IMR-90 (cell line): Measurements from ENCODE around the gene PPP1R3F. TPM values are rescaled to one million over a fixed set of nuclear protein-coding genes. Genes with fewer than 3 reads are reported as not detected.

Experiments used
- ATAC-seq: fragments of 200-7000 bp; cut with Tn5 transposase; 2 replicates; pipeline ENCODE4 v1.9.1; 2020; ENCODE audit warnings: low read depth, mild to moderate bottlenecking, moderate library complexity
- BruUV-seq: library from RNA; stranded (reverse); fragments of 400-500 nt; replicated peaks from 2 replicates; lab custom pipeline; 2021; lab: Mats Ljungman, UMichigan
- CTCF ChIA-PET: fragments of 300-600 bp; formaldehyde crosslinking; extraction: SDS; loops from one replicate; lab custom pipeline; 2021; ENCODE audit warnings: antibody characterized with exemption; lab: Yijun Ruan, JAX
- POLR2A ChIA-PET: fragments of 300-600 bp; sonication (Branson Sonifier 250); formaldehyde crosslinking; loops from one replicate; lab custom pipeline; 2022; ENCODE audit warnings: antibody characterized with exemption; ENCODE audit not compliant: unreplicated experiment; lab: Charles Lee
- DNase-seq: peaks from one replicate; pipeline ENCODE4 v3.0.0; 2013
- H2AFZ ChIP-seq: replicated peaks from 2 replicates; pipeline ENCODE3; 2013; ENCODE audit warnings: low read length, mild to moderate bottlenecking; ENCODE audit not compliant: poor library complexity
- H2AK5ac ChIP-seq: 2 replicates; pipeline ENCODE4 v1.6.1; 2013; ENCODE audit warnings: low read depth, low read length, inconsistent platforms
- H2AK9ac ChIP-seq: replicated peaks from 2 replicates; pipeline ENCODE3; 2013; ENCODE audit warnings: mild to moderate bottlenecking, low read depth, low read length, moderate library complexity; ENCODE audit not compliant: poor library complexity
- H2BK120ac ChIP-seq: 2 replicates; pipeline ENCODE4 v1.6.1; 2013; ENCODE audit warnings: low read depth, low read length, inconsistent platforms
- H2BK15ac ChIP-seq: 3 replicates; pipeline ENCODE4 v1.6.1; 2013; ENCODE audit warnings: low read depth, low read length, inconsistent platforms
- H2BK20ac ChIP-seq: 2 replicates; pipeline ENCODE4 v1.6.1; 2013; ENCODE audit warnings: low read depth, mild to moderate bottlenecking, inconsistent platforms, low read length, moderate library complexity
- H2BK5ac ChIP-seq: 2 replicates; pipeline ENCODE4 v1.6.1; 2013; ENCODE audit warnings: mild to moderate bottlenecking, low read depth, low read length, inconsistent platforms; ENCODE audit not compliant: poor library complexity, severe bottlenecking
- H3K14ac ChIP-seq: replicated peaks from 2 replicates; pipeline ENCODE4 v1.6.1; 2013; ENCODE audit warnings: low read depth, low read length, inconsistent platforms
- H3K18ac ChIP-seq: 2 replicates; pipeline ENCODE4 v1.6.1; 2013; ENCODE audit warnings: low read depth, low read length, control low read depth
- H3K23ac ChIP-seq: 2 replicates; pipeline ENCODE4 v1.6.1; 2013; ENCODE audit warnings: low read depth, low read length, inconsistent platforms
- H3K27ac ChIP-seq: 2 replicates; pipeline ENCODE4 v1.5.1; 2013; ENCODE audit warnings: mild to moderate bottlenecking, control low read depth, low read length; ENCODE audit not compliant: insufficient read depth
- H3K27me3 ChIP-seq: 2 replicates; pipeline ENCODE4 v1.6.1; 2013; ENCODE audit warnings: low read length; ENCODE audit not compliant: control insufficient read depth, insufficient read depth
- H3K36me3 ChIP-seq: 2 replicates; pipeline ENCODE4 v1.6.1; 2013; ENCODE audit warnings: low read length, mixed read lengths; ENCODE audit not compliant: control insufficient read depth, insufficient read depth
- H3K4ac ChIP-seq: 2 replicates; pipeline ENCODE4 v1.6.1; 2013; ENCODE audit warnings: low read depth, low read length, inconsistent platforms
- H3K4me1 ChIP-seq: 2 replicates; pipeline ENCODE4 v1.6.1; 2013; ENCODE audit warnings: low read length, mixed read lengths; ENCODE audit not compliant: control insufficient read depth, insufficient read depth
- H3K4me2 ChIP-seq: 2 replicates; pipeline ENCODE4 v1.6.1; 2013; ENCODE audit warnings: low read depth, mild to moderate bottlenecking, control low read depth, low read length, moderate library complexity
- H3K4me3 ChIP-seq: 2 replicates; pipeline ENCODE4 v1.5.1; 2013; ENCODE audit warnings: low read depth, mild to moderate bottlenecking, control low read depth, low read length, moderate library complexity; ENCODE audit not compliant: insufficient read depth
- H3K56ac ChIP-seq: 2 replicates; pipeline ENCODE4 v1.6.1; 2013; ENCODE audit warnings: low read length, inconsistent platforms; ENCODE audit not compliant: insufficient read depth; ENCODE audit errors: extremely low read depth
- H3K79me1 ChIP-seq, 2 experiments: 2 replicates each; pipeline ENCODE4 v1.6.1; 2013; ENCODE audit warnings: low read length in 2 of 2, inconsistent platforms in 1 of 2, low read depth in 1 of 2
- H3K9ac ChIP-seq: 2 replicates; pipeline ENCODE4 v1.6.1; 2013; ENCODE audit warnings: low read depth, low read length, control low read depth
- H3K9me1 ChIP-seq: 2 replicates; pipeline ENCODE4 v1.6.1; 2013; ENCODE audit warnings: low read length, inconsistent platforms; ENCODE audit not compliant: insufficient read depth
- H3K9me3 ChIP-seq: 2 replicates; pipeline ENCODE4 v1.6.1; 2013; ENCODE audit warnings: low read length; ENCODE audit not compliant: control insufficient read depth, insufficient read depth
- H4K20me1 ChIP-seq: 2 replicates; pipeline ENCODE4 v1.6.1; 2013; ENCODE audit warnings: low read length, inconsistent platforms; ENCODE audit not compliant: insufficient read depth
- H4K5ac ChIP-seq: 2 replicates; pipeline ENCODE4 v1.6.1; 2013; ENCODE audit warnings: mild to moderate bottlenecking, low read depth, low read length, control low read depth
- H4K8ac ChIP-seq, 2 experiments: 2 replicates each; pipeline ENCODE4 v1.6.1; 2013; ENCODE audit warnings: low read depth in 2 of 2, low read length in 2 of 2, control low read depth in 1 of 2, inconsistent platforms in 1 of 2
- H4K91ac ChIP-seq: 2 replicates; pipeline ENCODE4 v1.6.1; 2013; ENCODE audit warnings: low read depth, low read length, inconsistent platforms; ENCODE audit not compliant: insufficient read depth
- CHD1 ChIP-seq: IDR thresholded peaks from 2 replicates; pipeline ENCODE4 v1.6.1; 2012; ENCODE audit warnings: low read depth, low read length, improper control_type of control experiment
- CTCF ChIP-seq: conservative IDR thresholded peaks from 2 replicates; pipeline ENCODE4 v1.5.1; 2012; ENCODE audit warnings: mild to moderate bottlenecking, low read depth, low read length, improper control_type of control experiment
- ELK1 ChIP-seq: fragments of 150-350 bp; IDR thresholded peaks from 2 replicates; pipeline ENCODE4 v1.6.1; 2016; ENCODE audit warnings: low read depth, mild to moderate bottlenecking, low read length, moderate library complexity, borderline replicate concordance
- FOS ChIP-seq: fragments of 150-350 bp; IDR thresholded peaks from 2 replicates; pipeline ENCODE4 v1.6.1; 2016; ENCODE audit warnings: low read depth, low read length
- MAFK ChIP-seq: IDR thresholded peaks from 2 replicates; pipeline ENCODE4 v1.6.1; 2012; ENCODE audit warnings: low read depth, low read length, improper control_type of control experiment
- MAZ ChIP-seq: IDR thresholded peaks from 2 replicates; pipeline ENCODE4 v1.6.1; 2012; ENCODE audit warnings: low read depth, mild to moderate bottlenecking, low read length, improper control_type of control experiment, moderate library complexity, borderline replicate concordance
- MXI1 ChIP-seq: IDR thresholded peaks from 2 replicates; pipeline ENCODE4 v1.6.1; 2012; ENCODE audit warnings: low read depth, mild to moderate bottlenecking, low read length, moderate library complexity, borderline replicate concordance
- NFE2L2 ChIP-seq: fragments of 150-350 bp; IDR thresholded peaks from 2 replicates; pipeline ENCODE4 v1.6.1; 2016; ENCODE audit warnings: low read depth, mild to moderate bottlenecking, low read length
- POLR2A ChIP-seq: IDR thresholded peaks from 2 replicates; pipeline ENCODE4 v1.6.1; 2012; ENCODE audit warnings: mild to moderate bottlenecking, low read depth, low read length
- RCOR1 ChIP-seq: IDR thresholded peaks from 2 replicates; pipeline ENCODE4 v1.6.1; 2012; ENCODE audit warnings: mild to moderate bottlenecking, low read length, improper control_type of control experiment; ENCODE audit not compliant: insufficient replicate concordance
- RFX5 ChIP-seq: IDR thresholded peaks from 2 replicates; pipeline ENCODE4 v1.8.0; 2012; ENCODE audit warnings: low read depth, mild to moderate bottlenecking, low read length, moderate library complexity
- SMC3 ChIP-seq: fragments of 150-350 bp; IDR thresholded peaks from 2 replicates; pipeline ENCODE4 v1.6.1; 2016; ENCODE audit warnings: low read depth, mild to moderate bottlenecking, antibody characterized with exemption, low read length, moderate library complexity
- WGBS, 2 experiments: methylation state at CpG; one replicate each; pipeline versions ENCODE4 v1.1.5 to v1.1.7; 2013; ENCODE audit warnings: missing lambda C conversion rate in 2 of 2; ENCODE audit not compliant: insufficient read length in 1 of 2; ENCODE audit errors: extremely low coverage in 2 of 2; 5-methylcytosine and 5-hydroxymethylcytosine counted together
- dilution Hi-C: fragments of 300-500 bp; cut with HindIII; formaldehyde crosslinking; loops from one replicate; pipeline ENCODE4 v1.14.3; 2018; ENCODE audit warnings: low sequenced_read_pairs; ENCODE audit not compliant: unreplicated experiment
- in situ Hi-C: fragments of 300-500 bp; cut with MboI; formaldehyde crosslinking; loops from 3 replicates; pipeline ENCODE4 v1.14.3; 2019; ENCODE audit warnings: low sequenced_read_pairs, inconsistent platforms, mixed read lengths
- intact Hi-C: fragments of 100-400 bp; cut with micrococcal nuclease; formaldehyde crosslinking; loops from 2 replicates; pipeline ENCODE4 v1.10.0; 2022
- polyA plus RNA-seq, 3 experiments: library from polyadenylated mRNA; depleted of rRNA; stranded (reverse); fragments of >200 nt; gene quantifications; 2 replicates each; pipeline ENCODE4 v1.2.3, GENCODE V29; 2012; ENCODE audit warnings: low replicate concordance in 1 of 3
- total RNA-seq: library from RNA; depleted of rRNA; stranded (reverse); fragments of >200 nt; gene quantifications from 2 replicates; pipeline ENCODE4 v1.2.3, GENCODE V29; 2012
- TF ChIP-seq, protein P1 (sequence below): fragments of 150-350 bp; IDR thresholded peaks from 2 replicates; pipeline ENCODE4 v1.6.1; 2017; ENCODE audit warnings: mild to moderate bottlenecking, antibody characterized with exemption, low read length, low read depth

Gene PPP1R3F
- total and polyA plus RNA-seq, 2 of the 4 experiments (the other 2 are of a cell fraction), result 0.72 to 1.7 TPM

DNA sequence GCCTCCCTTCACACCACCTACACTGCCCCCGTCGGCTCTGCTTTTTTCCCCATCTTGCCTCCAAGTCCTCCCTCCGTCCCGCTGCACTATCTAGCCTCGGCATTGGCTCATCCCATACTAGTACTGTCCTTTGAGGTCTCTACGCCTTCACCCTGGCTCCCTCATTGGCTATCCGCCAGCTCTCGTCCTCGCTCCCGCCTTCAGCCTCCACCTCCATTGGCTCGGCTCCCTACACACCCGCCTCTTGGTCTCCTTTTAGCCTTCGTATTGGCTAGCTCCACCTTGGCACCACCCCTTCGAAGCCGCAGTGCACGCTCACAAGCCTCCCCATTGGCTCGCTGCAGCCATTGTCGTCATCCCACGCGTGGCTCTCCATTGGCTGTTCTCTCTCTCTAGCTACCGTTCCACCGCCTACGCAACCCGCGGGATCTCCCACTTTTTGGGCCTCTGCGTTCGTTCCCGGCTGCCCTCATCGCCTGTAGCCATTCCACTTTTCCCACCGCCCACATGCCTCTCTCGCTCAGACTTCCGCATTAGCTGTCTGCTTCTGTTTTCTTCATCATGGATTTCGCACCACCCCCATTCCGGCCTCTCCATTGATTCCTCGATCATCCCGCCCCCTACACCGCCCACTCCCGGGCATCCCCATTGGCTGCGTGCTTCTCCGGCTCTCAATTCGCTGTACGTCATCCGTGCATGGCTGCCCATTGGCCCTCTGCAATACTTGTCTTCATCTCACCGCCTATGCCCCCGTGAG, 405 bp upstream of the PPP1R3F start:
- Histone ChIP-seq H3K18ac (peak overlapping the region; percentile 95), H2AK9ac (peak overlapping the region; percentile 91), H3K36me3 (peaks cover 2% of the 10 kb centered on the region; the same call in 1 of the 2 replicates), H3K9ac (peak overlapping the region; percentile 86), H4K91ac (peak overlapping the region; percentile 94), H2BK15ac (peak overlapping the region; percentile 81; the same call in 1 of the 3 replicates), H3K23ac (peak overlapping the region; percentile 95), H2BK5ac (peak overlapping the region; percentile 96), H2AFZ (peak overlapping the region; percentile 84), H2BK120ac (peak overlapping the region; percentile 99), H2BK20ac (peak overlapping the region; percentile 77; the same call in 1 of the 2 replicates), H4K8ac (peak overlapping the region; percentile 82 to 100), H3K9me3 (no peaks in the 10 kb centered on the region), H3K4ac (peak overlapping the region; percentile 100), H3K14ac (peak overlapping the region; percentile 98), H2AK5ac (0 out of 2 replicates have a peak overlapping the region, but pooled peaks have one; percentile 26), H3K56ac (peak overlapping the region; percentile 95), H3K79me1 (peaks cover 29 to 34% of the 10 kb centered on the region in 2 experiments), H3K4me1 (0 out of 2 replicates have a peak, but pooled peaks cover 2% of the 10 kb centered on the region), H4K5ac (peak overlapping the region; percentile 96), H4K20me1 (no peaks in the 10 kb centered on the region; the same call in 1 of the 2 replicates), H3K4me2 (peak overlapping the region; percentile 78), H3K27me3 (no peaks in the 10 kb centered on the region), H3K9me1 (peaks cover 4% of the 10 kb centered on the region; the same call in 1 of the 2 replicates), H3K4me3 (peak overlapping the region; percentile 90), H3K27ac (peak overlapping the region; percentile 98)
- TF ChIP-seq CTCF (no peak), RFX5 (no peak), POLR2A (peak; percentile 56; the same call in 1 of the 2 replicates), NFE2L2 (no peak), CHD1 (no peak), SMC3 (no peak), MXI1 (no peak), ELK1 (no peak), MAFK (no peak), MAZ (0 out of 2 replicates have a peak, but pooled peaks have one; percentile 22), FOS (no peak), RCOR1 (no peak)
- TF ChIP-seq, protein P1, sequence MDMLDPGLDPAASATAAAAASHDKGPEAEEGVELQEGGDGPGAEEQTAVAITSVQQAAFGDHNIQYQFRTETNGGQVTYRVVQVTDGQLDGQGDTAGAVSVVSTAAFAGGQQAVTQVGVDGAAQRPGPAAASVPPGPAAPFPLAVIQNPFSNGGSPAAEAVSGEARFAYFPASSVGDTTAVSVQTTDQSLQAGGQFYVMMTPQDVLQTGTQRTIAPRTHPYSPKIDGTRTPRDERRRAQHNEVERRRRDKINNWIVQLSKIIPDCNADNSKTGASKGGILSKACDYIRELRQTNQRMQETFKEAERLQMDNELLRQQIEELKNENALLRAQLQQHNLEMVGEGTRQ, result no peak
- dilution Hi-C loops, result no loop called here
- 30% methylated on average over 35 of the region's 45 CpGs; no CpG with 5 or more reads in 1 of the 2 experiments for WGBS, 2 experiments
- no TSS peak for BruUV-seq
- ATAC-seq (peak; percentile 92), DNase-seq (peak; percentile 97)
- CTCF ChIA-PET, result interaction anchor here (0.8 kb wide), 1 partner anchor 55 kb away, joined by 4 read pairs; no protein-coding TSS in a partner anchor
- intact Hi-C loops, result loop anchor here (2.0 kb wide), 1 partner anchor 76 kb away; no protein-coding TSS in a partner anchor
- POLR2A ChIA-PET, result interaction anchor here (0.6 kb wide), 1 partner anchor 267 kb away, joined by 3 read pairs; the partner anchor contains the start of gene GRIPAP1
- in situ Hi-C loops, result no loop called here
